Tibial artery (tissue), 4 donors: ENCODE results near the gene SLC12A3.
A peak's percentile ranks its signal among the peaks of the same experiment; 100 is the strongest.

Source experiments
- DNase-seq, 2 donors: peaks; one replicate each; pipeline ENCODE4 v3.0.0-alpha.2; 2019
- H3K27ac ChIP-seq, 2 donors: fragments of 200-600 bp; sonication (generic) in 1 of 2; 1 replicate in 1 of 2; 2 replicates in 1 of 2; pipeline ENCODE4 v1.5.1; 2018 to 2019; ENCODE audit warnings: mild to moderate bottlenecking in 1 of 2
- H3K27me3 ChIP-seq, 2 donors: fragments of 200-600 bp; sonication (generic) in 1 of 2; one replicate each; pipeline versions ENCODE4 v1.5.1 to v1.6.0; 2016 to 2019
- H3K36me3 ChIP-seq, 3 donors: fragments of 200-600 bp; sonication (generic) in 2 of 3; one replicate each; pipeline ENCODE4 v1.5.1; 2016 to 2019; ENCODE audit warnings: mild to moderate bottlenecking in 2 of 3
- H3K4me1 ChIP-seq, 4 donors: fragments of 200-600 bp; sonication (generic) in 2 of 4; 1 replicate in 3 of 4; 2 replicates in 1 of 4; pipeline ENCODE4 v1.5.1; 2016 to 2019
- H3K4me3 ChIP-seq, 2 donors: fragments of 200-600 bp; sonication (generic) in 1 of 2; 1 replicate in 1 of 2; 2 replicates in 1 of 2; pipeline ENCODE4 v1.5.1; 2018 to 2019; ENCODE audit warnings: mild to moderate bottlenecking in 2 of 2
- H3K9me3 ChIP-seq, 3 donors: fragments of 200-600 bp; sonication (generic) in 1 of 3; one replicate each; pipeline ENCODE4 v1.5.1; 2016 to 2019
- intact Hi-C: fragments of 100-400 bp; cut with DNase I; formaldehyde crosslinking; loops from one replicate; pipeline ENCODE4 v1.15.0; 2023; ENCODE audit warnings: low total_unique reads
- TF ChIP-seq, protein P1 (sequence below), 2 experiments: fragments of 200-600 bp in 1 of 2; fragments of 450-650 bp in 1 of 2; IDR thresholded peaks; one replicate each; pipeline ENCODE4 v1.5.1; 2017 to 2019; ENCODE audit warnings: antibody characterized with exemption in 2 of 2, mild to moderate bottlenecking in 1 of 2, moderate library complexity in 1 of 2

SLC12A3 gene

DNA sequence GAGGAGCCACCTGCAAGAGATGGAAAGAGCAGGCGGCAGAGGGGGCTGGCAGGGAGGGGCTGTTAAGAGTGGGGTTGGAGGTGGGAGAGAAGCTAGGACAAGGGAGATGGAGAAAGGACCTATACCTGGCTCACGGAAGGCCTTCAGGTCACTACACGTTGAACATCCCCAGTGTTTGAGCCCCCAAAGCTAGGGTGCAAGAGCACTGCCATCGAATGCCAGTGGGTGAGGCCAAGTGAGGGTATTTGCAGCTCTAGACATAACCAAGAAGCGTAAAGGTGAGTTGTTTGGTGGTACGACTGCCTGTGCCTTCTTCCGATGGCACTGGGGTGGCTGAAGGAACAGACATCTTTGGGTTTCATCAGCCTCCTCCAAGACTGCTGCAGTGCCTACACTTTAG is 49.9 kb downstream of the SLC12A3 start:
- H3K4me3 ChIP-seq: no peak overlapping the region
- DNase-seq: peak in 1 of 2 donors; percentile 53
- intact Hi-C loops: no loop called here
- peaks cover 0 to 30% (median 21%) of the 10 kb centered on the region in 4 donors for H3K4me1 ChIP-seq
- no peaks in the 10 kb centered on the region for H3K9me3 ChIP-seq
- TF ChIP-seq, protein P1, sequence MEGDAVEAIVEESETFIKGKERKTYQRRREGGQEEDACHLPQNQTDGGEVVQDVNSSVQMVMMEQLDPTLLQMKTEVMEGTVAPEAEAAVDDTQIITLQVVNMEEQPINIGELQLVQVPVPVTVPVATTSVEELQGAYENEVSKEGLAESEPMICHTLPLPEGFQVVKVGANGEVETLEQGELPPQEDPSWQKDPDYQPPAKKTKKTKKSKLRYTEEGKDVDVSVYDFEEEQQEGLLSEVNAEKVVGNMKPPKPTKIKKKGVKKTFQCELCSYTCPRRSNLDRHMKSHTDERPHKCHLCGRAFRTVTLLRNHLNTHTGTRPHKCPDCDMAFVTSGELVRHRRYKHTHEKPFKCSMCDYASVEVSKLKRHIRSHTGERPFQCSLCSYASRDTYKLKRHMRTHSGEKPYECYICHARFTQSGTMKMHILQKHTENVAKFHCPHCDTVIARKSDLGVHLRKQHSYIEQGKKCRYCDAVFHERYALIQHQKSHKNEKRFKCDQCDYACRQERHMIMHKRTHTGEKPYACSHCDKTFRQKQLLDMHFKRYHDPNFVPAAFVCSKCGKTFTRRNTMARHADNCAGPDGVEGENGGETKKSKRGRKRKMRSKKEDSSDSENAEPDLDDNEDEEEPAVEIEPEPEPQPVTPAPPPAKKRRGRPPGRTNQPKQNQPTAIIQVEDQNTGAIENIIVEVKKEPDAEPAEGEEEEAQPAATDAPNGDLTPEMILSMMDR (IDR thresholded peaks at IDR 0.05): no peak
- no peak overlapping the region for H3K27ac ChIP-seq
- H3K36me3 ChIP-seq: no peaks in the 10 kb centered on the region
- H3K27me3 ChIP-seq: no peaks in the 10 kb centered on the region

DNA sequence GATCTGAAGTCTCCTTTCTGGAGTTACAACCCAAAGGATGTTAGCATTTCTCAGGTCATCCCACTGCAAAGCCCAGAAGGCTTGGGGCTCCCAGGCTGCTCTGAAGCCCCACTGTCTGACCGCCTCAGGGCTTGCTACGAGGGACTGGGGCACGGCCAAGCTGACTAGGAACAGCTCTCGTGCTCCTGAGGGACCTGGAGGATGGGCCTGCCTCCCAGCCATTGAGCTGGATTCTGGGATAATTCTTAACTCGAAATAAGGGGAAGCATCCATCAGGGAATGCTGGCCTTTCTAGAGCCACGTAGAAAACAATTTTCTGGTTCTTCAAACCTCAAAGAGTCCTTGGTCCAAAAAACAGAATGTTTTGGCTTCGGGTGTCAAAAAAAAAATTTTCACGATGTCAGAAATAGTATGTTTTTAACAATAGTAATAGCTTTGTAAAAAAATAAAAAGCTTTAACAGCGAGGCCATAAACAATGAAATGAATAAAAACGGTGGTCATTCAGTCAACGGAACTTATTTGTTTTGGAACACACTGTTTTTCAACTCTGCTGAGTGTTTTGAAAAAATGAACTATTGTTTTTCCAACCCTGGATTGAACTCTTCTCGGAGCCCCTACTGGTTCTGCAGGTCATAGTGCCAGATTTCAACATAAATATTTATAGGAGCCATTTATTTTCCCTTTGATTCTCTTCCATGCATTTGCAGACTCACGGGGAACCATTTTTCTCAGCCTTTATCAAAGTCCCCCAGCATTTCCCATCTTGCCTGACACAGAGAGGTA is 50.5 kb downstream of the SLC12A3 start:
- no peak overlapping the region for H3K27ac ChIP-seq
- no peaks in the 10 kb centered on the region for H3K27me3 ChIP-seq
- TF ChIP-seq, protein P1 (IDR thresholded peaks at IDR 0.05): no peak
- H3K9me3 ChIP-seq: no peaks in the 10 kb centered on the region
- peaks cover 0 to 30% (median 21%) of the 10 kb centered on the region in 4 donors for H3K4me1 ChIP-seq
- no peak overlapping the region for H3K4me3 ChIP-seq
- intact Hi-C loops: no loop called here
- DNase-seq: peak; percentile 41 to 65
- no peaks in the 10 kb centered on the region for H3K36me3 ChIP-seq

DNA sequence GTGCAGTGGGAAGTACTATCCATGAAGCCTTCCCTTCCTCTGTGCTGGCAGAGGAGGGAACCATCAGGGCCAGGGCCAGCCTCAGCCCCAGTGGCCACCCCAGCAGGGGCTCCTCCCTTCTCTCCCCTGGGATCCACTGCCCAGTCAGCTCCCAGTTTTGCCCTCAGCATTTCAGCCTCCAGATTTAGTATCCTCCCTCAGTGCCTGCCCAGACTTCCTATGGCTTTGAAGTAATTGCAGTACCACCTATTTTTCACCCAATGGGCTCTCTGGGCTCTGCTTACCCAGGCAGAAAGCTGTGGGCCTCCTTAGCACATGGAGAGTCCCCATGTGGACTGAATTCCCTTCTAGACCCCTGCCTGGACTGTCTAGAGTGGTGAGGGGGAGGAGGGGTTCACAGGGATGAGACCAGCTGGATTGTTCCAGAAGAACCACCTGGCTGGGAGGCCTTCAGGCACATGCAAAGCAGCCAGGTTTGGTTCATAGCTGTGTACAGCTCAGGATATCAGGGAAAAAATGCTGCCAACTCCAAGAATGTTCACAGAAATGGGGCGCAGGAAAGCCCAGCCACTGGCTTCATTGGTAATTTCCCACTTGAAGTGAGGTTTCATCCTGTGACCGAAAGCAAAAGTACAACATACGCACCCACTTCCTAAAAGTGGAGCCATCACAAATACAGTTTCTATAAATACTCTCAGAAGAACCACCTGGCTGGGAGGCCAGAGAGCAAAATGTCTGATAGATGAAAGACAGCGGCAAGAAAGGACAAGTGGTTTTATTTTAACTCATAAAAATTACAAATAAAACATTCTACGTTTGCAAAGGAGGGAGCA is 51.8 kb downstream of the SLC12A3 start:
- no peaks in the 10 kb centered on the region for H3K9me3 ChIP-seq
- H3K4me3 ChIP-seq: no peak overlapping the region
- intact Hi-C loops: no loop called here
- H3K27me3 ChIP-seq: no peaks in the 10 kb centered on the region
- no peak overlapping the region for H3K27ac ChIP-seq
- peaks cover 0 to 28% (median 20%) of the 10 kb centered on the region in 4 donors for H3K4me1 ChIP-seq
- no peaks in the 10 kb centered on the region for H3K36me3 ChIP-seq
- TF ChIP-seq, protein P1 (IDR thresholded peaks at IDR 0.05): no peak
- DNase-seq: peak in 1 of 2 donors; percentile 56

DNA sequence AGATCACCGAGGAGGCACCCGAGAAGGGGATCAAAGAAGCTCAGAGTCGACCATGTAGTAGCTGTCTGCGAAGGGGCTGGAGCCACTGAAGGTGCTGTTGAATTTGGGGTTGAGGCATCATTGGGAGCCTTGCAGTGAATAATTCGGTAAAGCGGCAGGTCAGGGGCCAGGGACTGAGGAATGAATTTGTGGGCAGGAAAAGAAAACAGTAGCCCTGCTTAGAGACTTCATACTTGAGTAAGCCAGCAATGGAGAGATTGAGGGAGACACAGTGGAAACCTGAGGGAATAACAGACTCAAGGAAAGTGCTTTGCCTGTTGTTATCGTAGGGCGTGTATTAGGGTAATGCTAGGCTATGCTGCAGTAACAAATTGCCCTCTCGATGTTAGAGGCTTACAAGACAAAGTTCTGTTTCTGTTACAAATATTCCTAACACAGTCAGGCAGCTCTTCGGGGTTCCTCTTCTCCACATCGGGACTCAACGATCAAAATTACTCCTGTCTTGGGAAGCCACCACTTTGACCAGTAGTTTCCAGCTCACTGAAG is 53.5 kb downstream of the SLC12A3 start:
- DNase-seq: peak in 1 of 2 donors; percentile 25
- Histone ChIP-seq H3K27ac (no peak overlapping the region), H3K4me3 (no peak overlapping the region), H3K9me3 (no peaks in the 10 kb centered on the region), H3K36me3 (no peaks in the 10 kb centered on the region), H3K27me3 (no peaks in the 10 kb centered on the region), H3K4me1 (peaks cover 0 to 21% (median 15%) of the 10 kb centered on the region in 4 donors)
- TF ChIP-seq, protein P1 (IDR thresholded peaks at IDR 0.05): no peak
- intact Hi-C loops: no loop called here

DNA sequence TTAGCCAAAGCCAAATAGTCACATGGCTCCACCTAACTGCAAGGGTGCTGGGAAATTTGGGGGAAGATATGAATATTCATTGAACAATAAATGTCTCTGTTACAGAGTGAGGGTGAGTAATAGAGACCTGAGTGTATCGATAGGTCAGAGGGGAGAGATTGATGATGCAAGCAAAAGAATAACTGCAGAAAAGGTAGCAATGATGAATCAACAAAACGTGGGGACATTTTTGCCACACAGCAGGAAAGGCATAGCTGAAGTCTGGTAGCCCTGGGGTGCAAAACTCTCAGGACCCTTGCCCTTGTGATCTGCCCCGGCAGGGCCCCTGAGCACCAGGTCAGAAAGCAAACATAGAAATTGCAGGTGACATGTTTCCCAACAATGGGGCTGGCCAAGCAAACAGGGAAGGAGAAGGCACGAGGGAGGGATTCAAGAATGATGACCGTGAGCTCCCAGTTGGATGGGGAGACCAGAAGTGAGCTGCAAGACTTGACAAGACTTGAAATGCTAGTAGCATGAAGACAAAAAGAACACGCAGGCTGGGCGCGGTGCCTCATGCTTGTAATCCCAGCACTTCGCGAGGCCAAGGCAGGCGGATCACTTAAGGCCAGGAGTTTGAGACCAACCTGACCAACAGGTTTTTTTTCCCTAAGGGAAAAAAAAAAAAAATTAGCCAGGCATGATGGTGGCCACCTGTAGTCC is 54.2 kb downstream of the SLC12A3 start:
- intact Hi-C loops: no loop called here
- peak in 1 of 2 donors; percentile 49 for DNase-seq
- no peaks in the 10 kb centered on the region for H3K27me3 ChIP-seq
- TF ChIP-seq, protein P1 (IDR thresholded peaks at IDR 0.05): no peak
- peaks cover 0 to 21% (median 15%) of the 10 kb centered on the region in 4 donors for H3K4me1 ChIP-seq
- H3K4me3 ChIP-seq: no peak overlapping the region
- H3K27ac ChIP-seq: no peak overlapping the region
- H3K36me3 ChIP-seq: no peaks in the 10 kb centered on the region
- no peaks in the 10 kb centered on the region for H3K9me3 ChIP-seq
